Non-pigmented ciliary epithelial cell (primary cell): Measurements from ENCODE around the gene ZNF354C.
"Not testable (repeated sequence)": the region's sequence is repeated elsewhere in the genome, so short reads cannot be mapped to it uniquely, and the experiment has no call there.

Experiments
- DNase-seq: peaks from one replicate; pipeline ENCODE4 v3.0.0-alpha.2; 2010; ENCODE audit warnings: low read depth

ZNF354C gene

GRCh38 chr5:179060116-179061008 is at the start of gene ZNF354C:
Gene ZNF354C, plus strand, starts transcription at chr5:179060373. Its CDS starts 1,696 bp downstream, at chr5:179062069.
- peak; percentile 56 for DNase-seq

GRCh38 chr5:179023528-179024189 is 36.5 kb upstream of the ZNF354C start, which contains the start of gene ZNF879:
Gene ZNF879, plus strand, starts transcription at chr5:179023804. Its CDS starts 1,201 bp downstream, at chr5:179025005.
- DNase-seq = peak; percentile 80

GRCh38 chr5:179033004-179033580 is 27.1 kb upstream of the ZNF354C start:
- no peak for DNase-seq

GRCh38 chr5:179044765-179045164 is 15.4 kb upstream of the ZNF354C start:
- no peak for DNase-seq

DNA sequence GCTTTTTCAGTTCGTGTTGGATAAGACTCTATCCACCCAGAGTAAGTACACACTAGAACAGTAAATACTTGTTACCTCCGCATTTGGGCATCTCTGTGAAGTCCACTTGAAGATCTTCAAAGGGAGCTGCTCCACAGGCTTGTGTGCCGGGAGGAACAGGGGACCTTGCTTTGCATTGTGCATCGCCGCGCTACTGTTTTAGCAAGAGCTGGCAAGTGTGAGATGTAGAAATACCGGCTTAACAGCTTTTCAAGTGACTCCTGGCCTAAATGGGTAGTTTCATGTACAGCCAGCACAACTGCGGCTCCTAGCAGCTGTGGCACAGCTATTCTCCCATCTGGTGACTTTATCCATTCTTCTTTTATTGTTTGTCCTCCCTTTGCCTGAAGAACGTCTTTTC is 8.4 kb upstream of the ZNF354C start:
- DNase-seq = no peak

DNA sequence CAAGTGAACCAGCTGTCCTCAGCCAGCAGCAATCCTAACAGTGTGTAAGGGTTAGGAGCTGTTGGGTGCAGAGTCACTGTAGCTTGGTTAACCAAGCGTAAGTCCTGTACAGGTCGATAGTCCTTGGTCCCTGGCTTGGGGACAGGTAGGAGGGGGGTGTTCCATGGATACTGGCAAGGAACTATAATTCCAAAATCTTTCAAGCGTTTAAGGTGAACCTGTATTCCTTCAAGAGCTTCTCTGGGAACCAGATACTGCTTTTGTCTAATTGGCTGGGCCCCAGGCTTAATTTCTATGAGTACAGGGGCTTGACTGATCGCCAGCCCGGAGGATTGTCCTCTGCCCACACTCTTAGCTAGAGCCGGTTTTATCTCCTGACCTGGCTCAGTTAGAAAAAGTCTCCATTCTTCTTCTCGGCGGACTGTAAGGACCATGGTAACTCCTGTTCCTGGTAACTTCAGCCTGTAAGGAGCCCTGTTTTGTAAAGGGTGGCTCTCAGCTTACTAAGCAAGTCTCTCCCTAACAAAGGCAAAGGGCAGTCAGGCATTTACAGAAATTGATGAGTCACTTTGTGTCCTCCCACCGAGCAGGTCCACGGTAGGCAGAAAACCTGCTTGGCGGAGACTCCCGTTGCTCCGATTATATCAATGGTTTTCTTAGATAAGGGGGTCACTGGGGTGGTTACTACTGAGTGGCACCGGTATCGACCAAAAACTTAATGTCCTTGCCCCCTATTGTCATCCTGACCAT is 6.0 kb upstream of the ZNF354C start:
- no peak for DNase-seq

DNA sequence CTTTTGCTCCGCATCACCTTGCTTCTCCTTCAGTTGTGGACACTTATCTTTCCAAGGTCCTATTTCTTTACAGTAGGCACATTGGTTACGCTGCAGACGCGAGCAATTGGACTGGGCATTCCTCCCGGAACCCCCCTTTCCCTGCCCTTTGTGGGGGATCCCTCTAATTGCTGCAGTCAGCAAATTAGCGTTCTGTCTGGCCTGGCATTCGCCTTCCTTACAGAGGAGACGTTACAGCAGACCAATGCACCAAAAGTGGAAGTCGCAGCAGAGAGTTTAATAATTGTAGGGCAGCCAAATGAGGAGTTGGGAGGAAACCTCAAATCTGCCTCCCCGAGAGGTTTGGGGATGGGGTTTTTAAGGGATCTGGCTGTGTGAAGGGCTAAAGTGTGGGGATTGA is 5.3 kb upstream of the ZNF354C start:
- DNase-seq = no peak

- no peak for DNase-seq
These were observed 4.7 kb upstream of the ZNF354C start for GRCh38 chr5:179055436-179055835.

- no peak for DNase-seq
These were observed 4.3 kb upstream of the ZNF354C start for GRCh38 chr5:179055841-179056240.

DNA sequence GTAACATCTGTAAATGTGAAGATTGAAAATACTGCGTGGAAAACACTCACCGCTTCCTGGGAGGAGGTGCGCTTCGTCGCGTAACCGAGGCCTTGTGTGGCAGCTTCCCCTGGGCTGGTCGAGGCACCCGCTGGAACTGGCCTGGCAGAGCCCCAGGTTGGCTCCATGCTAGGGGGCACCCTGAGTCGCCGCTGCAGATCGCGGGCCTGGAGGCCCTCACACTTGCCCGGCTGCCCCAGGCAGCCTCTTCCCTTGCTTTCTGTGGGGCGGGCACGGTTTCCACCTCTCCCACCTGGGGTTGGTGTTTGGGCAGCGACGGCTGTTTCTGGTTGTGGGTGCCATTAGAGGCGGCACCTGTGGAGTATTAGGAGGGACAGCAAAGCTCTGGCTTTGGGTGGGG is 852 bp downstream of the ZNF354C start:
- no peak for DNase-seq

DNA sequence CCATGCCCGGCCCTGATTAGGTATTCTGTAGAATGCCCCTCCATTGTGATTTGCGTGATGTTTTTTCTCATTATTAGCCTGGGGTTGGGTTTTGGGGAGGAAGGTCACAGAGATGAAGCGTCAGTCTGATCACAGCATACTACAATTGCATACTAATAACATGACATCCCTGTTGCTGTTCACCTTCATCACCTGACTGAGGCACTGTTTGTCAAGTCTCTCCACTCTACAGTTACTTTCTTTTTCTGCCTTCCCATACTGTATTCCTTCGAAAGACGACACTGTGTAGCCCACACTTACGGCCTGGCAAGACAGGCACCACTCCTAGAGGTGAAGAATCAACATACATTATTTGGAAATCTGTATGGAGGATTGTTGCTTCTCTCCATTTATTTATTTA is 5.5 kb downstream of the ZNF354C start:
- no peak for DNase-seq

DNA sequence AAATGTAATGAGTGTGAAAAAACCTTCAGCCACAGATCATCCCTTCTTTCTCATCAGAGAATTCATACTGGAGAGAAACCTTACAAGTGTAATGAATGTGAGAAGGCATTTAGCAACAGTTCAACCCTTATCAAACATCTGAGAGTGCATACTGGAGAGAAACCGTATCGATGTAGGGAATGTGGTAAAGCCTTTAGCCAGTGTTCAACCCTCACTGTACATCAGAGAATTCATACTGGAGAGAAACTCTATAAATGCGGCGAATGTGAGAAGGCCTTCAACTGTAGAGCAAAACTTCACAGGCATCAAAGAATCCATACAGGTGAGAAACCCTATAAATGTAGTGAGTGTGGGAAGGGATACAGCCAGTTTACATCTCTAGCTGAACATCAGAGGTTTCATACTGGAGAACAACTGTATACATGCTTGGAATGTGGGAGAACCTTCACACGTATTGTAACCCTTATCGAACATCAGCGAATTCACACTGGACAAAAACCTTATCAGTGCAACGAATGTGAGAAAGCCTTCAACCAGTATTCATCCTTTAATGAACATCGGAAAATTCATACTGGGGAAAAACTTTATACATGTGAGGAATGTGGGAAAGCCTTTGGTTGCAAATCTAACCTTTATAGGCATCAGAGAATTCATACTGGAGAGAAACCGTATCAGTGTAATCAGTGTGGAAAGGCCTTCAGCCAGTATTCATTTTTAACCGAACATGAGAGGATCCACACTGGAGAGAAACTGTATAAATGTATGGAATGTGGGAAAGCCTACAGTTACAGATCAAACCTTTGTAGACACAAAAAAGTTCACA is 19.2 kb downstream of the ZNF354C start:
- DNase-seq = no peak

DNA sequence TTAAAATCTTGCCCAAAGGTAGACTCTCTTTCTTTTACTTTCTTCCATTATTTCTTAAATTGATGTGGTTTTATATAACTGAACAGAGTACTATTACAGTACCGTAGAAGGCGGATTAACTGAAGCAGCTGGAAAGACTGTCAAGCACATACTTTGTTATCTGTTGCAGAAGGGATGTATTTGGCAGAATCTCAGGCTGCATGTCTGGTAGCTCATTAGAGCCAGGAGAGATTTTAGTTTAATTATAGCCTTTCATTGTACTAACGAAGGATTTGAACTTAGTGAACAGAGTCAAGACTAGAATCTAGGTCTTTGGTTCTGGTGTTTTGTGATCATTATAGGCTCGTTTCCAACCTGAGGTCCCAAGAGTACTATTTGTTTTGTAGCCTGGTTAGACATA is 20.6 kb downstream of the ZNF354C start:
- DNase-seq = no peak

- no peak for DNase-seq
These were observed 29.3 kb downstream of the ZNF354C start for GRCh38 chr5:179089502-179089901.

- DNase-seq = not testable (repeated sequence)
These were observed 41.1 kb downstream of the ZNF354C start for GRCh38 chr5:179101282-179101681.

DNA sequence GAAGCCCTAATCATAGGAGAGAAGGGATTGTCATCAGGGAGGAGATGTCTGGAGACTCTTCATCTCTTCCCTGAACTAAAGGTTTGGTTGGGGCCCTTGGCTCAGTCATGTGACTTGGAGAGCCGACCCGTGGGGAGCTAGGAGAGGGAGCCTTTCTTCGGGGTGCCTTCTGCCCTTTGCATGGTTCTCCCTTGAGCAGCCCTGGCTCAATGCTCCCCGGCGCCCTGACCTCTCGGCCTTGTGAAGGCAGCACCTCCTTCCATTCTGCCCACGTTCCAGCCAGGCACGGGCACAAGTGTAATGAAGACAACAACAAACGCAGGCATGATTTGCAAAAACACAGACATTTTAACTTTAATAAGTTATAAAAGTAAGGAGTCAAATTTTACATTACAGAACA is 50.4 kb downstream of the ZNF354C start:
- DNase-seq = no peak

DNA sequence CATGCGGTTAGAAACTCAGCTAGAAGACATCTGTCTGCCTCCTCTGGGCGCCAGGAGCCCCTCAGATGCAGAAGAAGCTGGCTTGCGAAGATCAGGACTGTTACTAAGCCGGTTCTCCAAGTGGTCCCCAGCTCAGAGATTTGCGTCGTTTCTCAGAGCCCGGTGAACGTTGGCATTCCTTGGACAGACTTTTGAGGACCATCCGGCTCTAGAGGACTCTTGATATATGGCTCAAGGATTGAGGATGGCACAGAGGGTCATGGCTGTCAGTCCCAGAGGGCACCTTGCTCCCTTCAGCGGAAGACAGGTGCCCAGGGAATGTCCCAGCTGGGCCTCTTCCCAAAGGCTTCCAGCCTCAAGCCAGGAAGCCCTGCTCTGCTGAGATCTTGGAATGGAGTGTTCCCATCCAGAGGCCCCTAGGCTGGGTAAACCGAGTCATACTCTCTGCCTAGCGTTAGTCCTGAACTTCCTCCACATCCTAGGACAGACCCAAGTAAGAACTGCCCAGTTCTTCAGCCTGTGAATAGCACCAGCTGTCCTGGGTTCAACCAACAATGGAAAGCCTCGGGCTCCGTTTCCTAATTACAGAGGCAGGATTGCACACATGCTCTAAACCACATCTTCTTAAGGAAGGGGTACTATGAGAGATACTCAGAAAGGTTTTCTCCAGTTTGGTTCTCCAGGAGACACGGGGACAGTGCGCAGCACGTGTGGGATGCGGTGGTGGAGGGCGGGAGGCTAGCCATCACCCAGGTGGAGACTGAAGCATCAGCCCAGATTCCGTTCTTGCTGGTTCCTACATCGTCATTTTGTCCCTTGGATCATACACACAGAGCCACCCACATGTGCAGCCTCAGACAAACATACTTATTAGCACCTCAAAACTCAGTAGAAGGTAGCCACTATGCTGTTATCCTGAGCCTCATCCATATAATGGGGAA is 51.4 kb downstream of the ZNF354C start:
- no peak for DNase-seq

- DNase-seq = no peak
These were observed 52.4 kb downstream of the ZNF354C start for GRCh38 chr5:179112469-179113142.

- DNase-seq = no peak
These were observed 53.0 kb downstream of the ZNF354C start for GRCh38 chr5:179113143-179113530.
